GM19193 (cell line): ENCODE results near the gene COX4I2.

Experiments used
- POLR2A ChIP-seq: IDR thresholded peaks from 4 replicates; pipeline ENCODE4 v1.6.1; 2011; ENCODE audit not compliant: insufficient read depth, insufficient read length; ENCODE audit errors: extremely low read depth

Gene COX4I2

GRCh38 chr20:31637660-31638059, at the start of gene COX4I2:
COX4I2 (plus strand) TSS chr20:31637912; CDS start chr20:31639018, 1,106 bp downstream.
- TF ChIP-seq POLR2A = no peak

- no peak for TF ChIP-seq POLR2A
Observed at GRCh38 chr20:31590717-31591225, 46.9 kb upstream of the COX4I2 start.

GRCh38 chr20:31593221-31594001, 44.3 kb upstream of the COX4I2 start:
- no peak for TF ChIP-seq POLR2A

- no peak for TF ChIP-seq POLR2A
Observed at GRCh38 chr20:31594002-31594557, 43.6 kb upstream of the COX4I2 start.

GRCh38 chr20:31594558-31595379, 42.9 kb upstream of the COX4I2 start:
- TF ChIP-seq POLR2A = no peak

- TF ChIP-seq POLR2A = no peak
Observed at GRCh38 chr20:31595380-31595653, 42.4 kb upstream of the COX4I2 start.

GRCh38 chr20:31595654-31596411, 41.9 kb upstream of the COX4I2 start:
- no peak for TF ChIP-seq POLR2A

GRCh38 chr20:31596831-31597480, 40.8 kb upstream of the COX4I2 start:
- TF ChIP-seq POLR2A = no peak

- no peak for TF ChIP-seq POLR2A
Observed at GRCh38 chr20:31597481-31597855, 40.2 kb upstream of the COX4I2 start.

GRCh38 chr20:31602431-31602778, 35.3 kb upstream of the COX4I2 start:
- no peak for TF ChIP-seq POLR2A

GRCh38 chr20:31602779-31603441, 34.8 kb upstream of the COX4I2 start:
- TF ChIP-seq POLR2A = no peak

GRCh38 chr20:31603822-31604566, 33.7 kb upstream of the COX4I2 start:
- no peak for TF ChIP-seq POLR2A

GRCh38 chr20:31604567-31605030, 33.1 kb upstream of the COX4I2 start:
- TF ChIP-seq POLR2A = no peak
